Brain microvascular endothelial cell (primary cell): ENCODE data around the gene PAPPA2.

Experiments
- DNase-seq: peaks from one replicate; pipeline ENCODE4 v3.0.0-alpha.2; 2020
- H3K27ac ChIP-seq: fragments of 250-450 bp; sonication (Bioruptor Pico); 2 replicates; pipeline ENCODE4 v1.5.1; 2020; ENCODE audit warnings: mild to moderate bottlenecking, moderate library complexity
- H3K27me3 ChIP-seq: fragments of 250-450 bp; sonication (Bioruptor Pico); replicated peaks from 2 replicates; pipeline ENCODE4 v1.5.1; 2020; ENCODE audit warnings: mild to moderate bottlenecking
- H3K36me3 ChIP-seq: fragments of 250-450 bp; sonication (Bioruptor Pico); replicated peaks from 2 replicates; pipeline ENCODE4 v1.5.1; 2020; ENCODE audit warnings: mild to moderate bottlenecking
- H3K4me3 ChIP-seq: 2 replicates; pipeline ENCODE4 v1.5.1; 2011; ENCODE audit warnings: low read depth, mild to moderate bottlenecking, control low read depth, low read length, moderate library complexity
- in situ Hi-C: cut with HindIII; loops from 2 replicates; pipeline ENCODE4 v1.10.0; 2017; ENCODE audit warnings: low sequenced_read_pairs, low pct_ligation_motif_present
- TF ChIP-seq, protein P1 (sequence below): IDR thresholded peaks from 2 replicates; pipeline ENCODE4 v1.5.1; 2011; ENCODE audit warnings: low read depth, mild to moderate bottlenecking, moderate library complexity, low read length, control low read depth, inconsistent platforms; ENCODE audit errors: missing control alignments

PAPPA2 gene

DNA sequence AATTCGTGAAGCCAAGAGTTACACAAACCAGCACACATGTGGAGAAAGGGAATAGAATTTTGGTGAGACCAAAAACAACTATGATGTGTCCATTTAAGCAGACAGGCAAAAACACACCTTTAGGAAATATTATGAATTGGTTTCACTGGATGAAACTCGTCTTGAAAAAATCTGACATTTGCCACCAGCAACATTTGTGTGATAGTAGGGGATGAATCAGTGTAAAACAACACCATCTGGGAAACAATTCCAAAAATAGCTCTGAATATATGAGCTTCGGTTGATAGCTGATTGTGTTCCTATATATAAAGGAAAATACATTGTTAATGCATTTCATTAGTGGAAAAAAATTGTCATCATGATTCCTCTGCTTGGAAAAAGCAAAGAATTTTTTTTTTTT is 327.8 kb downstream of the PAPPA2 start:
- TF ChIP-seq, protein P1, sequence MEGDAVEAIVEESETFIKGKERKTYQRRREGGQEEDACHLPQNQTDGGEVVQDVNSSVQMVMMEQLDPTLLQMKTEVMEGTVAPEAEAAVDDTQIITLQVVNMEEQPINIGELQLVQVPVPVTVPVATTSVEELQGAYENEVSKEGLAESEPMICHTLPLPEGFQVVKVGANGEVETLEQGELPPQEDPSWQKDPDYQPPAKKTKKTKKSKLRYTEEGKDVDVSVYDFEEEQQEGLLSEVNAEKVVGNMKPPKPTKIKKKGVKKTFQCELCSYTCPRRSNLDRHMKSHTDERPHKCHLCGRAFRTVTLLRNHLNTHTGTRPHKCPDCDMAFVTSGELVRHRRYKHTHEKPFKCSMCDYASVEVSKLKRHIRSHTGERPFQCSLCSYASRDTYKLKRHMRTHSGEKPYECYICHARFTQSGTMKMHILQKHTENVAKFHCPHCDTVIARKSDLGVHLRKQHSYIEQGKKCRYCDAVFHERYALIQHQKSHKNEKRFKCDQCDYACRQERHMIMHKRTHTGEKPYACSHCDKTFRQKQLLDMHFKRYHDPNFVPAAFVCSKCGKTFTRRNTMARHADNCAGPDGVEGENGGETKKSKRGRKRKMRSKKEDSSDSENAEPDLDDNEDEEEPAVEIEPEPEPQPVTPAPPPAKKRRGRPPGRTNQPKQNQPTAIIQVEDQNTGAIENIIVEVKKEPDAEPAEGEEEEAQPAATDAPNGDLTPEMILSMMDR: no peak
- H3K36me3 ChIP-seq: no peaks in the 10 kb centered on the region
- no peak overlapping the region for H3K27ac ChIP-seq
- DNase-seq: no peak
- no peaks in the 10 kb centered on the region for H3K27me3 ChIP-seq
- in situ Hi-C loops: no loop called here
- H3K4me3 ChIP-seq: no peak overlapping the region

DNA sequence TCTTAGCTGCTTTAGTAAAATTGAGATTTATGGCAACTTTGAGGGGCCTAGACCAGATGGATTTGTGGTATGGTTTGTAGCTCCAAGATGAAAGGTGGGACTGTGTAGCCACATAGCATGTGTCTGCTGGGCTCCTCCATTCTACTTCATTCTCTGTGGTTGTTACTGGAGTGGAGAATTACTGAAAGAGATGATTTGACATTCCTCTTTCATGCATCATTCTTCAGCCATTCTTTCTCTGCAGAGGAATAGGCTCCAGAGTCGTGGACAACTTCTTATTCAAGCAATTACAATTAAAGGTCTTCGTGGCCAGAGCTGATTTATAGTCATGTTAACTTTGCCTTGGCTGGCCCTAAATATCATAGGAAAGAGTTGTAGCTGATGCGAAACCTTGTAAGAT is 328.9 kb downstream of the PAPPA2 start:
- H3K4me3 ChIP-seq: no peak overlapping the region
- TF ChIP-seq, protein P1: no peak
- H3K36me3 ChIP-seq: no peaks in the 10 kb centered on the region
- in situ Hi-C loops: no loop called here
- H3K27ac ChIP-seq: no peak overlapping the region
- no peaks in the 10 kb centered on the region for H3K27me3 ChIP-seq
- DNase-seq: no peak

DNA sequence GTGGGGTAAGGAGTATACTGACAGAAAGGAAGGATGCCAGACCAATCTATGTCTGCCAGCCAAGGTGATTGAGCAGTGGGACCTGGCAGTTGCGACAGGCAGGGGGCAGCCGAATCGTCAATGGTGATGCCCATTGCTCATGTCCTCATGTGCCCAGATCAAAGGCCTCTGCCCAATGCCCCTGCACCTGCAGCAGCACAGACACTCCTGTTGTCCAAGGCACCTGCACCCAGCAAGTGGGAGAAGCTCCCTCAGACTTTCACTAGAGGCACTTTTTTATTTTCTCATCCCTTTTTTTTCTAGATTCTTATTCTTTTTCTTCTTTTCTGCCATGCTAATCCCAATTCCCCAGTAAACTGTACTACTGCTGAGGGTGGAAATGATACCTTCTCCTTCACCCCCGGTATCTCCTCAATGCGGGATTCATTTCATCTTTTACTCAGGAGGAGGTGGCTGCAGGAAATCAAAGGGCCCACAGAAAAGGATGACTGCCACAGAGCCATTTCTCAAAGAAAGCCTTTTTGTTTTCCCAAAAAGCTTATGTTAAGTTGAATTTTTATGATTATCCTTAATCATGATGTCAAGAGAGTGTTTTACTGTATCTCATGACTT is 332.0 kb downstream of the PAPPA2 start:
- no peak overlapping the region for H3K27ac ChIP-seq
- no peak overlapping the region for H3K4me3 ChIP-seq
- in situ Hi-C loops: no loop called here
- TF ChIP-seq, protein P1: no peak
- H3K36me3 ChIP-seq: no peaks in the 10 kb centered on the region
- DNase-seq: no peak
- H3K27me3 ChIP-seq: no peaks in the 10 kb centered on the region

DNA sequence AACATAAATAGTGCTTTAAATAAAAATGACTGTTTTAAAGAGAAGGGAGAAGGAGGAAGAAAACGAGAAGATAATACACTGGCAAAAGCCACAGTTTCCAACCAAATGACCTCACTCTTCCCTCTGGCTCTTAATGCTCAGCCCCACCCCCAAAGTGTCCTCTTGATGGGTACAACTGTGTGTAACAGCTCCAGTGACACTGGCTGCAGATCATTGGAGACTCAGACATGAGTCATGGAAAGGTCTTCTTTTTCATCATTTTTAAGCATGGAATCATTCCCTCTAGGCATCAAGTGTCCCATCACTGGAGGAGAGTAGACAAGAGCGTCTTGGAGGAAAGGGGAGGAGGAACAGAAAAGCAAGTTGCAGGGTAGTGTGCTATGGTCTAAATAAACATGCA is 333.0 kb downstream of the PAPPA2 start:
- Histone ChIP-seq H3K4me3 (no peak overlapping the region), H3K27me3 (no peaks in the 10 kb centered on the region), H3K27ac (no peak overlapping the region), H3K36me3 (no peaks in the 10 kb centered on the region)
- TF ChIP-seq, protein P1: no peak
- in situ Hi-C loops: no loop called here
- no peak for DNase-seq

DNA sequence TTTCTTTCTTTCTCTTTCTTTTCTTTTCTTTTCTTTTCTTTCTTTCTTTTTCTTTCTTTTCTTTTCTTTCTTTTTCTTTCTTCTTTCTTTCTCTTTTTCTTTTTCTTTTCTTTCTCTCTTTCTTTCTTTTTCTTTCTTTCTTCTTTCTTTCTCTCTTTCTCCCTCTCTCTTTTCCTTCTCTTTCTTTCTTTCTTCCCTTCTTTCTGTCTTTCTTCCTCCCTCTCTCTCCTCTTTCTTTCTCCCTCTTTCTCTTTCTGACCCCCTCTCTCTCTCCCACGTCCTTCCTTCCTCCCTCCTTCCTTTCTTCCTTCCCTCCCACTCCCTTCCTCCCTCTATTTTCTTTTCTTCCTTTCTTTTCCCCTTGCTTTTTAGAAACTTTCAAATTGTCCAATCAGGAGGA is 333.6 kb downstream of the PAPPA2 start:
- no peaks in the 10 kb centered on the region for H3K36me3 ChIP-seq
- DNase-seq: no peak
- TF ChIP-seq, protein P1: no peak
- H3K27ac ChIP-seq: no peak overlapping the region
- H3K4me3 ChIP-seq: no peak overlapping the region
- in situ Hi-C loops: no loop called here
- no peaks in the 10 kb centered on the region for H3K27me3 ChIP-seq

DNA sequence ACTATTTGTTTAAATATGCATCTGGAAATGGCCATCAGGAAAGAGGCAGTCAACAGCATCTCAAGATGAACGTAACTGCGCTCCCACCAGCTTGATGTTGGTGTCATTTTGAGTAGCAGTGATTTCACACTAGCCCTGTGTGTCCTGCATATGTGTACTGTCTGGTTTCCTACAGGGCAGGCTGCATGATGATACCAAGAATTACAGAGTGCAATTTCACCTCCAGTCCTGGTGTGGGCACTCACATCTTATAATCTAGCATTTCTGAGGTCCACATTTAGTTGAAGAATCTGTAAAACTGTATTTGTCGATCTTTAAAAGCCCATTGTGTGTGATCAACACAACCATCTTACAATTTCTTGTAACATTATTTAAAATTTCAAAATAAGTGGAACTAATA is 336.4 kb downstream of the PAPPA2 start:
- in situ Hi-C loops: no loop called here
- Histone ChIP-seq H3K27me3 (no peaks in the 10 kb centered on the region), H3K4me3 (no peak overlapping the region), H3K27ac (no peak overlapping the region), H3K36me3 (no peaks in the 10 kb centered on the region)
- DNase-seq: no peak
- TF ChIP-seq, protein P1: no peak
